Measurements from ENCODE around the gene WDR1.

WDR1 gene

GRCh38 chr4:10050261-10050661 lies 66.3 kb downstream of the WDR1 start:
- Histone ChIP-seq H3F3A (ENCODE audit: insufficient read depth, low read length) (no peaks in the 10 kb centered on the region), H3K4me3 (ENCODE audit: low read depth, low read length, poor library complexity, severe bottlenecking) (no peak overlapping the region), H3K79me2 (ENCODE audit: insufficient read depth, low read length) (no peaks in the 10 kb centered on the region), H3K9ac (ENCODE audit: low read length) (no peak overlapping the region), H3K4me1 (ENCODE audit: insufficient read depth, low read length, severe bottlenecking) (no peaks in the 10 kb centered on the region), H4K20me1 (ENCODE audit: insufficient read depth, low read length) (no peaks in the 10 kb centered on the region), H3K27me3 (ENCODE audit: insufficient read depth, low read length) (no peaks in the 10 kb centered on the region), H3K27ac (ENCODE audit: low read depth, low read length, poor library complexity, severe bottlenecking) (no peak overlapping the region), H3K9me2 (ENCODE audit: low read depth, low read length) (no peaks in the 10 kb centered on the region), H3K9me3 (ENCODE audit: low read length) (no peaks in the 10 kb centered on the region), H3K4me2 (ENCODE audit: low read length) (no peak overlapping the region), H2AFZ (ENCODE audit: low read length) (no peak overlapping the region), H3K36me3 (ENCODE audit: insufficient read depth, low read length) (no peaks in the 10 kb centered on the region)
- TF ChIP-seq CTCF (IDR thresholded peaks at IDR 0.05; ENCODE audit: low read length) (no peak), EZH2 (IDR thresholded peaks at IDR 0.05; ENCODE audit: borderline replicate concordance, low read length) (no peak)

- H3F3A ChIP-seq (ENCODE audit: insufficient read depth, low read length) = no peaks in the 10 kb centered on the region
- no peak overlapping the region for H3K4me3 ChIP-seq (ENCODE audit: low read depth, low read length, poor library complexity, severe bottlenecking)
- H3K79me2 ChIP-seq (ENCODE audit: insufficient read depth, low read length) = no peaks in the 10 kb centered on the region
- H3K27ac ChIP-seq (ENCODE audit: low read depth, low read length, poor library complexity, severe bottlenecking) = no peak overlapping the region
- H4K20me1 ChIP-seq (ENCODE audit: insufficient read depth, low read length) = no peaks in the 10 kb centered on the region
- H2AFZ ChIP-seq (ENCODE audit: low read length) = no peak overlapping the region
- H3K4me2 ChIP-seq (ENCODE audit: low read length) = no peak overlapping the region
- no peaks in the 10 kb centered on the region for H3K4me1 ChIP-seq (ENCODE audit: insufficient read depth, low read length, severe bottlenecking)
- H3K27me3 ChIP-seq (ENCODE audit: insufficient read depth, low read length) = no peaks in the 10 kb centered on the region
- H3K9ac ChIP-seq (ENCODE audit: low read length) = no peak overlapping the region
- H3K36me3 ChIP-seq (ENCODE audit: insufficient read depth, low read length) = no peaks in the 10 kb centered on the region
- no peaks in the 10 kb centered on the region for H3K9me3 ChIP-seq (ENCODE audit: low read length)
- H3K9me2 ChIP-seq (ENCODE audit: low read depth, low read length) = no peaks in the 10 kb centered on the region
- TF ChIP-seq EZH2 (IDR thresholded peaks at IDR 0.05; ENCODE audit: borderline replicate concordance, low read length) = no peak
- TF ChIP-seq CTCF (IDR thresholded peaks at IDR 0.05; ENCODE audit: low read length) = no peak
Observed at GRCh38 chr4:10048941-10049697, 67.5 kb downstream of the WDR1 start.

- no peak overlapping the region for H2AFZ ChIP-seq (ENCODE audit: low read length)
- no peak overlapping the region for H3K27ac ChIP-seq (ENCODE audit: low read depth, low read length, poor library complexity, severe bottlenecking)
- H3K4me2 ChIP-seq (ENCODE audit: low read length) = no peak overlapping the region
Observed at GRCh38 chr4:10047967-10048366, 68.6 kb downstream of the WDR1 start.

More at GRCh38 chr4:10047967-10048366, 68.6 kb downstream of the WDR1 start:
- H3K27me3 ChIP-seq (ENCODE audit: insufficient read depth, low read length) = no peaks in the 10 kb centered on the region
- no peaks in the 10 kb centered on the region for H3K9me3 ChIP-seq (ENCODE audit: low read length)
- no peaks in the 10 kb centered on the region for H3K9me2 ChIP-seq (ENCODE audit: low read depth, low read length)
- no peaks in the 10 kb centered on the region for H3K4me1 ChIP-seq (ENCODE audit: insufficient read depth, low read length, severe bottlenecking)
- no peaks in the 10 kb centered on the region for H3K79me2 ChIP-seq (ENCODE audit: insufficient read depth, low read length)
- no peak overlapping the region for H3K9ac ChIP-seq (ENCODE audit: low read length)
- no peaks in the 10 kb centered on the region for H4K20me1 ChIP-seq (ENCODE audit: insufficient read depth, low read length)
- no peaks in the 10 kb centered on the region for H3F3A ChIP-seq (ENCODE audit: insufficient read depth, low read length)
- TF ChIP-seq EZH2 (IDR thresholded peaks at IDR 0.05; ENCODE audit: borderline replicate concordance, low read length) (no peak), CTCF (IDR thresholded peaks at IDR 0.05; ENCODE audit: low read length) (no peak)
- no peak overlapping the region for H3K4me3 ChIP-seq (ENCODE audit: low read depth, low read length, poor library complexity, severe bottlenecking)
- H3K36me3 ChIP-seq (ENCODE audit: insufficient read depth, low read length) = no peaks in the 10 kb centered on the region

Data from OCI-LY1 (cell line).